Esophagus (tissue), 2 donors: Measurements from ENCODE around the gene PPP1R16B. TPM values are rescaled to one million over a fixed set of nuclear protein-coding genes. Genes with fewer than 3 reads are reported as not detected.
"Not testable (repeated sequence)": the region's sequence is repeated elsewhere in the genome, so short reads cannot be mapped to it uniquely, and the experiment has no call there.

Source experiments
- H3K27ac ChIP-seq, 2 donors: one replicate each; pipeline ENCODE4 v1.5.1; 2013; ENCODE audit warnings: low read depth in 2 of 2, mild to moderate bottlenecking in 2 of 2, inconsistent platforms in 1 of 2, low read length in 1 of 2, moderate library complexity in 1 of 2
- H3K27me3 ChIP-seq, 2 donors: one replicate each; pipeline ENCODE4 v1.6.1; 2013; ENCODE audit warnings: low read length in 2 of 2, control low read depth in 1 of 2, mild to moderate bottlenecking in 1 of 2; ENCODE audit not compliant: insufficient read depth in 2 of 2, control insufficient read depth in 1 of 2
- H3K36me3 ChIP-seq, 2 donors: one replicate each; pipeline ENCODE4 v1.6.1; 2013; ENCODE audit warnings: low read length in 1 of 2; ENCODE audit not compliant: control insufficient read depth in 2 of 2, insufficient read depth in 2 of 2
- H3K4me1 ChIP-seq, 2 donors: one replicate each; pipeline ENCODE4 v1.6.1; 2013; ENCODE audit warnings: low read length in 1 of 2; ENCODE audit not compliant: control insufficient read depth in 2 of 2, insufficient read depth in 2 of 2
- H3K4me3 ChIP-seq, 2 donors: one replicate each; pipeline ENCODE4 v1.5.1; 2013; ENCODE audit warnings: low read length in 2 of 2, mild to moderate bottlenecking in 2 of 2, low read depth in 1 of 2, moderate library complexity in 1 of 2
- H3K9me3 ChIP-seq, 2 donors: one replicate each; pipeline ENCODE4 v1.6.1; 2013; ENCODE audit warnings: mild to moderate bottlenecking in 2 of 2, low read depth in 1 of 2, low read length in 1 of 2, moderate library complexity in 1 of 2; ENCODE audit not compliant: control insufficient read depth in 2 of 2, insufficient read depth in 1 of 2
- WGBS, 2 donors: extraction: QIAGEN DNeasy Blood & Tissue Kit; methylation state at CpG; one replicate each; pipeline ENCODE4 v1.1.7; 2013; 5-methylcytosine and 5-hydroxymethylcytosine counted together
- polyA plus RNA-seq, 2 donors: library from polyadenylated mRNA; stranded (reverse); fragments of 200-250 nt; gene quantifications; one replicate each; pipeline ENCODE4 v1.2.3, GENCODE V29; 2013
- donor health status: healthy with polysubstance abuse.
- donor health status: Bipolar disorder and iron deficiency.

PPP1R16B gene
- polyA plus RNA-seq, 2 donors: 1.0 to 1.5 TPM

DNA sequence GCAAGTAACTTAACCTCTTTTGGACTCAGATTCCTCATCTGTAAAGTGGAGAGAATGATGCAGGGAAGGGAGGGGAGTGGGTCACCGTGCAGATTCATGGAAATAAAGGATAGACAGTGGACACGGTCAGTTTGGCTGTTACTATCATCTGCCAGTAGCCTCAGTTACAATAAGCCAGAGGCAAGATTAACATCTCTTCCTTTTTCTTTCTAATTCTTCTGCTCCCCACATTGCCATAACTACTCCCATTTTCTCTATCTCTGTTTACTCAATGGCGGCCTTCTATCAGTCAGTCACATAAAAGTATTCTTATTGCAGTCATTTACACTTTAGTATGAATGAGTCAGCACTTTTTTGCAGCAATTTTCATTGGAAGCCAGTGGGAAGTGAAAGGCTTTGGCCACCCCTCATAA lies 49.2 kb downstream of the PPP1R16B start:
- Histone ChIP-seq H3K4me1 (peaks cover 0 to 2% of the 10 kb centered on the region in 2 donors), H3K36me3 (no peaks in the 10 kb centered on the region), H3K9me3 (no peaks in the 10 kb centered on the region), H3K4me3 (no peak overlapping the region), H3K27ac (no peak overlapping the region), H3K27me3 (no peaks in the 10 kb centered on the region)
- WGBS, 2 donors: 73 to 80% methylated on average over 3 of the region's 3 CpGs

DNA sequence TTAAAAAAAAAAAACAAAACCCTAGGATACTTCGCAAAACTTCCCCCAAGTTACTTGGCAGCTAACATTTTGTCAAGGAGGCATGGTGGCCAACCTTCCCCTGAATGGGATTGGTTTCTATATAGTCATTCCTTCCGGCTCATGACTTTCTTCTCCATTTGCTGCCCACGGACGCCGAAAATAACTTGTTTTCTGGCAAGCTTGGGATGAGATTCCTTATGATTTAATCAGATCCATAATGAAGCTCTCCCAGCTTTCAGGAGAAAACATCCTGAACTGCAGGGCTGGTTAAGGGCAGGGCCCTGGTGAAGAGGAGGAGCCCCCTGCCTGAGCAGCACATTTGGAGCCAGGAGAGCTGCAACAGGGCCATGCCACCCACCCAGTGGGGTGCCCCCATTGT lies 49.9 kb downstream of the PPP1R16B start:
- Histone ChIP-seq H3K4me1 (peaks cover 0 to 3% of the 10 kb centered on the region in 2 donors), H3K27ac (no peak overlapping the region), H3K36me3 (no peaks in the 10 kb centered on the region), H3K4me3 (no peak overlapping the region), H3K27me3 (no peaks in the 10 kb centered on the region), H3K9me3 (no peaks in the 10 kb centered on the region)
- WGBS, 2 donors: 66 to 70% methylated on average over 5 of the region's 5 CpGs

GRCh38 chr20:38856570-38856969 lies 51.1 kb downstream of the PPP1R16B start:
- WGBS, 2 donors: 92 to 93% methylated on average over 2 of the region's 2 CpGs
- Histone ChIP-seq H3K4me3 (no peak overlapping the region), H3K4me1 (peaks cover 2 to 4% of the 10 kb centered on the region in 2 donors), H3K9me3 (no peaks in the 10 kb centered on the region), H3K27me3 (no peaks in the 10 kb centered on the region), H3K27ac (no peak overlapping the region), H3K36me3 (no peaks in the 10 kb centered on the region)

- H3K36me3 ChIP-seq: no peaks in the 10 kb centered on the region
- H3K4me1 ChIP-seq: peaks cover 2 to 4% of the 10 kb centered on the region in 2 donors
- H3K27ac ChIP-seq: no peak overlapping the region
- H3K4me3 ChIP-seq: no peak overlapping the region
- H3K9me3 ChIP-seq: no peaks in the 10 kb centered on the region
- WGBS, 2 donors: 88% methylated on average over 7 of the region's 7 CpGs
- H3K27me3 ChIP-seq: no peaks in the 10 kb centered on the region
These were observed 52.2 kb downstream of the PPP1R16B start for GRCh38 chr20:38857703-38858102.

DNA sequence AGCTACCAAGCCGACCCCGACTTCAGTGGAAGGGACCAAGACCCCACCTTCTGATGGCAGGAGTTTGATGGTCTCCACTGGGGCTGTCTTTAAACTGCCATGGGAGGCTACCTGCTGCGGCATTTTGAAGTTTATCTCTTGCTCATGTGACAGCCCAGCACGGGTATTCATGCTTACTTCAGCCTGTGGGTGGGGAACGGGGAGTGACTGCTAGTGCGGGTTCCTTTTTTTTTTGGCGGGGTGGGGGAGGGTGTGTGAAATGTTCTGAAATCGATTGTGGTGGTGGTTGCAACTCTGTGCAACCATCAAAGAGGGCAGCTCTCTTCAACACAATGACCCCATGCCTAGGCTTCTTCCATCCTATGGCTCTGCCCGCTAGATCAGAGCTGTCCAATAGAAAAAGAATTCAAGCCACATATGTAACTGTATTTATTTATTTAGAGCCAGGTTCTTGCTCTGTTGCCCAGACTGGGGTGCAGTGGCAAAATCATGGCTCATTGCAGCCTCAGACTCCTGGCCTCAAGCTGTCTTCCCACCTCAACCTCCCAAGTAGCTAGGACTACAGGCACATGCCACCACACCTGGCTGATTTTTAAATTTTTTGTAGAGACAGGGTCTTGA lies 53.7 kb downstream of the PPP1R16B start:
- no peak overlapping the region for H3K4me3 ChIP-seq
- no peaks in the 10 kb centered on the region for H3K9me3 ChIP-seq
- peaks cover 2% of the 10 kb centered on the region in 2 donors for H3K4me1 ChIP-seq
- no peak overlapping the region for H3K27ac ChIP-seq
- H3K27me3 ChIP-seq: no peaks in the 10 kb centered on the region
- WGBS, 2 donors: 63 to 65% methylated on average over 9 of the region's 9 CpGs
- no peaks in the 10 kb centered on the region for H3K36me3 ChIP-seq

GRCh38 chr20:38859857-38860256 lies 54.4 kb downstream of the PPP1R16B start:
- not testable (repeated sequence) for H3K36me3 ChIP-seq, H3K27ac ChIP-seq, H3K4me1 ChIP-seq, H3K4me3 ChIP-seq, H3K9me3 ChIP-seq, H3K27me3 ChIP-seq
- WGBS, 2 donors: 93 to 94% methylated on average over 4 of the region's 4 CpGs

DNA sequence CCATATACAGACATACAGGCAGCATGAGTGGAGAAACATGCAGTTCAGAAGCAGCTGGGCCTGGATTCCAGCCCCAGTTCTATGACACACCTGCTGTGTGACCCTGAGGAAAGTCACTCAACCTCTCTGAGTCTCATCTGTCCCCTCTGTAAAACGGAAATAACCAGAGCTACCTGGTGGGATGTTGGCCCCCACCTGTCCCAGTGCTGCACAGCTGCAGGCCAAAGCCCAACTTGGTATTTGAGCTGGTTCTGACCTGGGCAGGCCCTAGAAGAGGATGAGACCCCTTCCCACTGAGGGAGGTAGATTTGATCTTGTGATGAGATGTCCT lies 55.5 kb downstream of the PPP1R16B start:
- Histone ChIP-seq H3K4me1 (peaks cover 2% of the 10 kb centered on the region in 2 donors), H3K27me3 (no peaks in the 10 kb centered on the region), H3K27ac (no peak overlapping the region), H3K36me3 (no peaks in the 10 kb centered on the region), H3K9me3 (no peaks in the 10 kb centered on the region), H3K4me3 (no peak overlapping the region)
- 73 to 76% methylated on average over 1 of the region's 1 CpG for WGBS, 2 donors

DNA sequence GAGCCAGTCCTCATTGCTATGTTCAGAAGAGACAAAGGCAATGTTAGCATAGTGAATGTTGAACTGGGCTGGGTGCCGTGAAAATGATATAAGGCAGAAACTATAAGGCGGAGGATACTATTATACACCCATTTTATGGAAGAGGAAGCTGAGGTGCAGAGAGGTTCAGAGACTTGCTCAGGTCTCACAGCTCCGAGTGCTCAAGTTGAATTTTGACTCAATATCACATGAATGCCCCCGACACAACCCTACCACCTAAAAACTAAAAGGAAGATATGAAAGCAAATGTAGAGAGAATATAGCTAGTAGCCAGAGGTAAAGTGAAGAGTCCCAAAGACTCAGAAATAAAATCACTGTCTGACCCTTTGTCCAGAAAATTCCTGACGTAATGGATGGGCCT lies 56.7 kb downstream of the PPP1R16B start:
- no peak overlapping the region for H3K27ac ChIP-seq
- H3K27me3 ChIP-seq: no peaks in the 10 kb centered on the region
- WGBS, 2 donors: 82 to 89% methylated on average over 5 of the region's 5 CpGs
- no peak overlapping the region for H3K4me3 ChIP-seq
- peaks cover 2% of the 10 kb centered on the region in 2 donors for H3K4me1 ChIP-seq
- no peaks in the 10 kb centered on the region for H3K36me3 ChIP-seq
- H3K9me3 ChIP-seq: no peaks in the 10 kb centered on the region

DNA sequence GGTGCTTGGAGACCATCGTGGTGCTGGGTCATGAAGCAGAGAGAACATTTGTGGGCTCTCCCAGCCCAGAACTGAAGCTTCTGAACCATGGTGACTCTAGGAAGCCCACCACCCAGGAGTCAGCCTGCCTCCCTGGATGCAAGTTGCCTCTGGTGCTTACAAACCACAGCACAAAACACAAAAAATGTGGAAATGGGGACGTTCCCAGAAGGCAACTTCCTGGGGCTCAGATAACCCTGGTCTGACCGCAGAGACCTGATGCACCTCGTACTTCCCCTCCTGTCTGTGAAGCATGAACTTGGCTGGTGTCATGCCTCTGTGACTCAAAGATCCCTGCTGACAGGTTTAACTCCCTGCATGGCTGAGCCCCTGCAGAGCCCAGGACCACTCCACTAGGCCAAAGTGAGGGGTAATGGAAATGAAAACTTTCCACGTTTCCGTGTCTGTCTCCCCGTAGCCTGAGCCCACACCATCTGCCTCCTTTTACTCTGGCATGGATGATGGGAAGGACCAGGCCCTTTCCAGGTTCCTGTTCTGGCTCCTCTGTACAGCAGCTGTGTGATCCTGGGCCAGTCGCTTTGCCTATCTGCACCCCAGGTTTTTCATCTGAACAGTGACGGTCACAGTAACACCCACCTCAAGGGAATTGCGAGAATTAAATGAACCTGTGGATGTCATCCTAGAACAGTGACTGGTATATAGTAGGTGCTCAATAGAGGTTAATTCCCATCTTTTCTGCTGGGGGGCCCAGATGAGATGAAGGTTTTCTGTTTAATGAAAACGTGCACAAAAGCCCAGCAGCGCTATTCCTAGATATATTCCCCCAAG lies 57.7 kb downstream of the PPP1R16B start:
- H3K36me3 ChIP-seq: no peaks in the 10 kb centered on the region
- H3K4me3 ChIP-seq: no peak overlapping the region
- no peaks in the 10 kb centered on the region for H3K9me3 ChIP-seq
- H3K27me3 ChIP-seq: no peaks in the 10 kb centered on the region
- H3K4me1 ChIP-seq: peaks cover 2% of the 10 kb centered on the region in 2 donors
- H3K27ac ChIP-seq: peak overlapping the region in 1 of 2 donors; percentile 4
- 68 to 71% methylated on average over 12 of the region's 12 CpGs for WGBS, 2 donors

DNA sequence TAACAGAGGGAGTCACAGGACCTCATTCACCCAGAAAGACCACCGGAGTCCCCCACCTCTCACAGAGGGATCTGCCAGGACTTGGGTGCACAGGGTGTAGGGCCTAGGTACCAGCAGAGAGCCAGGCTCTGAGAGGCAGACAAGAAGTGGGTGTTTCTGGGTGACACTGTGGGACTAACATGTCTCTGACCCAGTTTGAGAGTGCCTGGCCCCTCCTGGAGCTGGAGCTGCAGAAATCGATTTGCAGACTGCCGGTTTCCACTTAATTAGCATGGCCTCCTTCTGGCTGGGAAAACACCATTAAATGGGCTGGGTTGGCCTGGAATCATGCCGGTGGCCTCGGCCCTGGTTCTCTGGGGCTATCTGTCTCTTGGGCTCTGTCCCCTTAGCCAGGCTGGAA lies 59.2 kb downstream of the PPP1R16B start:
- Histone ChIP-seq H3K27ac (no peak overlapping the region), H3K4me1 (peaks cover 2% of the 10 kb centered on the region in 2 donors), H3K27me3 (no peaks in the 10 kb centered on the region), H3K4me3 (no peak overlapping the region), H3K9me3 (no peaks in the 10 kb centered on the region), H3K36me3 (no peaks in the 10 kb centered on the region)
- 75 to 84% methylated on average over 5 of the region's 5 CpGs for WGBS, 2 donors
